Ishikawa (cell line): Measurements from ENCODE around the gene RAB43.

Experiments
- CEBPB ChIP-seq: IDR thresholded peaks from 2 replicates; pipeline ENCODE4 v1.6.1; 2012
- CREB1 ChIP-seq: IDR thresholded peaks from 2 replicates; pipeline ENCODE4 v1.6.1; 2012; ENCODE audit warnings: low read depth
- EGR1 ChIP-seq: IDR thresholded peaks from 2 replicates; pipeline ENCODE4 v1.6.1; 2012
- EP300 ChIP-seq: IDR thresholded peaks from 2 replicates; pipeline ENCODE4 v1.6.1; 2012; ENCODE audit warnings: borderline replicate concordance
- FOXM1 ChIP-seq: IDR thresholded peaks from 2 replicates; pipeline ENCODE4 v1.6.1; 2012; ENCODE audit warnings: low read depth, borderline replicate concordance
- NFIC ChIP-seq: IDR thresholded peaks from 2 replicates; pipeline ENCODE4 v1.6.1; 2012
- RAD21 ChIP-seq: IDR thresholded peaks from 2 replicates; pipeline ENCODE4 v1.6.1; 2012; ENCODE audit warnings: low read depth
- TAF1 ChIP-seq: IDR thresholded peaks from 2 replicates; pipeline ENCODE4 v1.6.1; 2012; ENCODE audit warnings: low read depth, mild to moderate bottlenecking
- TCF12 ChIP-seq: IDR thresholded peaks from 2 replicates; pipeline ENCODE4 v1.6.1; 2012; ENCODE audit warnings: low read depth
- TEAD4 ChIP-seq: IDR thresholded peaks from 2 replicates; pipeline ENCODE4 v1.6.1; 2012
- USF1 ChIP-seq: IDR thresholded peaks from 2 replicates; pipeline ENCODE4 v1.6.1; 2012
- YY1 ChIP-seq: IDR thresholded peaks from 2 replicates; pipeline ENCODE4 v1.6.1; 2012; ENCODE audit warnings: low read depth
- ZBTB7A ChIP-seq: IDR thresholded peaks from 2 replicates; pipeline ENCODE4 v1.6.1; 2012; ENCODE audit warnings: low read depth
- TF ChIP-seq, protein P1 (sequence below): IDR thresholded peaks from 2 replicates; pipeline ENCODE4 v1.6.1; 2012; ENCODE audit warnings: low read depth, mild to moderate bottlenecking
- TF ChIP-seq, protein P2 (sequence below): IDR thresholded peaks from 2 replicates; pipeline ENCODE4 v1.6.1; 2012

The RAB43 gene

GRCh38 chr3:129068291-129068886 is 53.2 kb downstream of the RAB43 start:
- TF ChIP-seq TAF1 (no peak), CREB1 (no peak), CEBPB (no peak)

- TF ChIP-seq CEBPB, result no peak
- no peak for TF ChIP-seq TAF1
- no peak for TF ChIP-seq ZBTB7A
- no peak for TF ChIP-seq NFIC
- no peak for TF ChIP-seq EP300
- TF ChIP-seq FOXM1, result no peak
- no peak for TF ChIP-seq EGR1
- TF ChIP-seq, protein P1, sequence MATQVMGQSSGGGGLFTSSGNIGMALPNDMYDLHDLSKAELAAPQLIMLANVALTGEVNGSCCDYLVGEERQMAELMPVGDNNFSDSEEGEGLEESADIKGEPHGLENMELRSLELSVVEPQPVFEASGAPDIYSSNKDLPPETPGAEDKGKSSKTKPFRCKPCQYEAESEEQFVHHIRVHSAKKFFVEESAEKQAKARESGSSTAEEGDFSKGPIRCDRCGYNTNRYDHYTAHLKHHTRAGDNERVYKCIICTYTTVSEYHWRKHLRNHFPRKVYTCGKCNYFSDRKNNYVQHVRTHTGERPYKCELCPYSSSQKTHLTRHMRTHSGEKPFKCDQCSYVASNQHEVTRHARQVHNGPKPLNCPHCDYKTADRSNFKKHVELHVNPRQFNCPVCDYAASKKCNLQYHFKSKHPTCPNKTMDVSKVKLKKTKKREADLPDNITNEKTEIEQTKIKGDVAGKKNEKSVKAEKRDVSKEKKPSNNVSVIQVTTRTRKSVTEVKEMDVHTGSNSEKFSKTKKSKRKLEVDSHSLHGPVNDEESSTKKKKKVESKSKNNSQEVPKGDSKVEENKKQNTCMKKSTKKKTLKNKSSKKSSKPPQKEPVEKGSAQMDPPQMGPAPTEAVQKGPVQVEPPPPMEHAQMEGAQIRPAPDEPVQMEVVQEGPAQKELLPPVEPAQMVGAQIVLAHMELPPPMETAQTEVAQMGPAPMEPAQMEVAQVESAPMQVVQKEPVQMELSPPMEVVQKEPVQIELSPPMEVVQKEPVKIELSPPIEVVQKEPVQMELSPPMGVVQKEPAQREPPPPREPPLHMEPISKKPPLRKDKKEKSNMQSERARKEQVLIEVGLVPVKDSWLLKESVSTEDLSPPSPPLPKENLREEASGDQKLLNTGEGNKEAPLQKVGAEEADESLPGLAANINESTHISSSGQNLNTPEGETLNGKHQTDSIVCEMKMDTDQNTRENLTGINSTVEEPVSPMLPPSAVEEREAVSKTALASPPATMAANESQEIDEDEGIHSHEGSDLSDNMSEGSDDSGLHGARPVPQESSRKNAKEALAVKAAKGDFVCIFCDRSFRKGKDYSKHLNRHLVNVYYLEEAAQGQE, result no peak
Measured at GRCh38 chr3:129065720-129066073, 55.9 kb downstream of the RAB43 start.

- TF ChIP-seq YY1, result no peak
- TF ChIP-seq CEBPB, result no peak
- no peak for TF ChIP-seq FOXM1
- TF ChIP-seq EGR1, result no peak
- TF ChIP-seq, protein P2, sequence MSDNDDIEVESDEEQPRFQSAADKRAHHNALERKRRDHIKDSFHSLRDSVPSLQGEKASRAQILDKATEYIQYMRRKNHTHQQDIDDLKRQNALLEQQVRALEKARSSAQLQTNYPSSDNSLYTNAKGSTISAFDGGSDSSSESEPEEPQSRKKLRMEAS, result no peak
Measured at GRCh38 chr3:129065016-129065719, 56.4 kb downstream of the RAB43 start.

GRCh38 chr3:129063841-129064482 is 57.6 kb downstream of the RAB43 start:
- TF ChIP-seq NFIC (no peak), EP300 (no peak), YY1 (no peak), EGR1 (no peak), TCF12 (no peak), TEAD4 (no peak), CREB1 (no peak), CEBPB (no peak), USF1 (no peak)
- TF ChIP-seq, protein P2, result no peak

DNA sequence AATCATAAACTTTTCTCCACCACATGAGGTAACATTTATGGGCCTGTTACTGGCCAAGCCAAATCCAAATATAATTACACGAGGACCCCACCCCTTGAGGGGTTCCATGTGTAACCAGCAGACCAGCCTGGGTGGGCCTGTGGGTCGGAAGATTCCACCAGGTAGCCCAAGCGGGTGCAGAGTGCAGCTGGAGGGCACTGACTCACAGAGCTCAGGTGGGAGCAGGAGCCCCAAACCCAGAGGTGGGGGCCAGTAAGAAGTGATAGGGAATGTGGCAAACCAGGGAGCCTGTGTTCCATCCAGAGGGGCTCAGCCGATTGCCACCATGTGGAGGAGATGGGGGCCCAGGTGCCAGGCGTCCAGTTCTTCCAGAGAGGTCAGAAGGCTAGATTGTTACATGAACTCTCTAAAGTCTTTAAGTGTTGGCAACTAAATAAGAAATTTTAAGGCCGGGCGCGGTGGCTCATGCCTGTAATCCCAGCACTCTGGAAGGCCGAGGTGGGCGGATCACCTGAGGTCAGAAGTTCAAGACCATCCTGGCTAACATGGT is 58.4 kb downstream of the RAB43 start:
- TF ChIP-seq YY1 (no peak), EGR1 (no peak), TEAD4 (no peak), RAD21 (no peak), TAF1 (no peak), USF1 (no peak), CREB1 (no peak), ZBTB7A (no peak), CEBPB (no peak), TCF12 (no peak), NFIC (no peak), FOXM1 (no peak), EP300 (no peak)
- TF ChIP-seq, protein P1, result no peak
- TF ChIP-seq, protein P2, result no peak
